ENCODE results near the gene CACNG4.

- TF ChIP-seq POLR2A (IDR thresholded peaks at IDR 0.05; ENCODE audit: low read depth) (no peak), POLR2AphosphoS5 (IDR thresholded peaks at IDR 0.05) (no peak)
Measured at GRCh38 chr17:67043283-67043682, 78.8 kb downstream of the CACNG4 start.

All from esophagus muscularis mucosa (tissue), 2 donors.